Mucosa of rectum (tissue), 2 donors: ENCODE data around the gene HSBP1L1.

Source experiments
- H3K27ac ChIP-seq, 2 donors: one replicate each; pipeline ENCODE4 v1.7.0; 2013; ENCODE audit warnings: inconsistent platforms in 2 of 2, low read depth in 2 of 2, low read length in 2 of 2
- H3K27me3 ChIP-seq, 2 donors: one replicate each; pipeline ENCODE4 v1.7.0; 2013; ENCODE audit warnings: low read length in 2 of 2; ENCODE audit not compliant: control insufficient read depth in 2 of 2, insufficient read depth in 2 of 2
- H3K36me3 ChIP-seq, 2 donors: one replicate each; pipeline ENCODE4 v1.7.0; 2013; ENCODE audit warnings: low read length in 2 of 2; ENCODE audit not compliant: control insufficient read depth in 2 of 2, insufficient read depth in 2 of 2
- H3K4me1 ChIP-seq, 2 donors: one replicate each; pipeline ENCODE4 v1.7.0; 2013; ENCODE audit warnings: low read length in 2 of 2, mild to moderate bottlenecking in 1 of 2; ENCODE audit not compliant: control insufficient read depth in 2 of 2, insufficient read depth in 2 of 2
- H3K4me3 ChIP-seq, 2 donors: one replicate each; pipeline ENCODE4 v1.7.0; 2013; ENCODE audit warnings: low read length in 2 of 2
- H3K9ac ChIP-seq, 2 donors: one replicate each; pipeline ENCODE4 v1.7.0; 2013; ENCODE audit warnings: low read length in 2 of 2, low read depth in 1 of 2, mild to moderate bottlenecking in 1 of 2
- H3K9me3 ChIP-seq, 2 donors: one replicate each; pipeline ENCODE4 v1.7.0; 2013; ENCODE audit warnings: low read length in 2 of 2; ENCODE audit not compliant: control insufficient read depth in 2 of 2
- donor health status: healthy.
- donor health status: Normal muscosa, but diverticular disease.

HSBP1L1 gene

DNA sequence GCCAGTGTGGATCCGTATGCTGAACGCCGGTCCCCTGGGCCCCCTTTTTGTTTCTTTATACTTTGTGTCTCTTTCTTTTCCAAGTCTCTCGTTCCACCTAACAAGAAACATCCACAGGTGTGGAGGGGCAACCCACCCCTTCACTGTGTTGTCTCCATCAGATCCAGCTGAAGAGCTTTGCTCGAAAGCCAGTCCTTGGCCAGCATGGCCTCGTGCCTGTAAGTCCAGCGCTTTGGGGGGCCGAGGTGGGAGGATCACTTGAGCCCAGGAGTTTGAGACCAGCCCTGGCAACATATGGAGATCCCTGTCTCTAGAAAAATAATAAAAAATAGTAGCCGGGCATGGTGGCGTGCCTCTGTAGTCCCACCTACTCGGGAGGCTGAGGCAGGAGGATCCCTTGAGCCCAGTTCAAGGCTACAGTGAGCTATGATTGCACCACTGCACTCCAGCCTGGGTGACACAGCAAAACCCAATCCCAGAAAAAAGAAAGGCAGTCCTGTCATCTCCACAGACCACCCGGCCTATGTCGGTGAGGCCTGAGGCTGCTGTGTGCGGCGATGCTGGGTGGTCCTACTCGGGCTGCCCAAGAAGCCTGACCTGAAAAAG lies 3.4 kb upstream of the HSBP1L1 start:
- no peaks in the 10 kb centered on the region for H3K36me3 ChIP-seq
- no peaks in the 10 kb centered on the region for H3K27me3 ChIP-seq
- H3K4me1 ChIP-seq: peaks cover 31 to 55% of the 10 kb centered on the region in 2 donors
- no peaks in the 10 kb centered on the region for H3K9me3 ChIP-seq
- peak overlapping the region in 1 of 2 donors; percentile 56 for H3K4me3 ChIP-seq
- H3K9ac ChIP-seq: peak overlapping the region; percentile 38 to 70
- H3K27ac ChIP-seq: peak overlapping the region; percentile 72 to 83

DNA sequence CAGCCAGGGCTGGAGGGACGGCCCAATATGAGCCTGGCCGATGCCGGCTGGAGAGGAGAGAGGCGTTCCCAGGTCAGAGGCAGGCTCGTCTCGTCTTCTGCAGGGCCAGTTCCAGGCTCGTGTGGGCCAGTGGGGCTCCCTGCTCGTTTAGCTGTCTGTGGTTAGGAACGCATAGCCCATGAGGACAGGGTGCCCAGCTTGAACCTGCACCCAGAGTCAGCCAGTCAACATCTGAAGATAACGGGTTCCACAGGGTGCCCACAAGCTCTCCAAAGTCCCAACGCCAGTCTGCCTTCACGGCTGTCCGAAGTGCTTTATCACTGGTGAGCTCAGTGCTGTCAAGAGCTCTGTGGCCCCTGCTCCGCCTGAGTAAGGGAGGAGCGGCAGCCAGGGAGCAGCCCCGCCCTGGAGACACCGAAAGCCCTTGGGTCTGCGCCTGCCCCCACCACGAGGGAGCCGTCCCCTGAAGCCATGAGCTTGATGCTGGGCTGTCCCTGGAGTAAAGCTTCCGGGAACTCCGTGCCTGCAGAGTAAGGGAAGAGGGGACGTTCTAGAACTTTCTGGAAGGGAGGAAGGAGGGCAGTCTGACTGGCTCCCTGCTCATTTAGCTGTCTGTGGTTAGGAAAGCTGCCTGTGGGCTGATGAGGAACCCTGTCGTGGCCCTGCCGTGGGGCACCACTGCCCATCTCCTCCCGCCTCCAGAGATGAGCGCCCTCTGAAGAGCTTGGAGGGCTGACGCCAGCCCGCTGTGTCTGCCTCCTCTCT lies 2.7 kb upstream of the HSBP1L1 start:
- H3K27ac ChIP-seq: peak overlapping the region; percentile 72 to 83
- no peaks in the 10 kb centered on the region for H3K36me3 ChIP-seq
- H3K9ac ChIP-seq: peak overlapping the region; percentile 32 to 38
- no peaks in the 10 kb centered on the region for H3K9me3 ChIP-seq
- H3K27me3 ChIP-seq: no peaks in the 10 kb centered on the region
- peak overlapping the region in 1 of 2 donors; percentile 42 for H3K4me3 ChIP-seq
- H3K4me1 ChIP-seq: peaks cover 31 to 58% of the 10 kb centered on the region in 2 donors

DNA sequence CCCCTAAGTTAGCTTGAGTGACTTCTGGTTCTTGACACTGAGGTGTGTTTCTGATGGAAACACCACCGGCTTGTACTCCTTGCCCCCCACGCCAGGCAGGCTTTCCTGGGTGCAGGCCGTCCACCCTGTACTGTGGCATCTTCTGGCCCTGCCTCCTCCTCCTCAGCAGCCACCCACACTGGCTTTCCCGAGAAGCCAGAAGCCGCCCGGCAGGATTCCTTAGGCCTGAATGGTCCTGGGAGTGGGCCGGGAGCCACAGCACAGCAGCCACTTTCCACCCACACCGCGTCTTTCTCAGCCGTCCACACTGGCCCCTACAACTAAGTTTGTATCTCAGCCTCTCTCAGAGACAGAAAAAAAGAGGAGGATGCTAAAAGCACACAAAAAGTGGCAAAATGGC lies 2.1 kb upstream of the HSBP1L1 start:
- H3K27me3 ChIP-seq: no peaks in the 10 kb centered on the region
- H3K27ac ChIP-seq: peak overlapping the region in 1 of 2 donors; percentile 72
- H3K4me1 ChIP-seq: peaks cover 31 to 58% of the 10 kb centered on the region in 2 donors
- peak overlapping the region in 1 of 2 donors; percentile 38 for H3K9ac ChIP-seq
- no peak overlapping the region for H3K4me3 ChIP-seq
- no peaks in the 10 kb centered on the region for H3K9me3 ChIP-seq
- H3K36me3 ChIP-seq: peaks cover 0 to 1% of the 10 kb centered on the region in 2 donors

DNA sequence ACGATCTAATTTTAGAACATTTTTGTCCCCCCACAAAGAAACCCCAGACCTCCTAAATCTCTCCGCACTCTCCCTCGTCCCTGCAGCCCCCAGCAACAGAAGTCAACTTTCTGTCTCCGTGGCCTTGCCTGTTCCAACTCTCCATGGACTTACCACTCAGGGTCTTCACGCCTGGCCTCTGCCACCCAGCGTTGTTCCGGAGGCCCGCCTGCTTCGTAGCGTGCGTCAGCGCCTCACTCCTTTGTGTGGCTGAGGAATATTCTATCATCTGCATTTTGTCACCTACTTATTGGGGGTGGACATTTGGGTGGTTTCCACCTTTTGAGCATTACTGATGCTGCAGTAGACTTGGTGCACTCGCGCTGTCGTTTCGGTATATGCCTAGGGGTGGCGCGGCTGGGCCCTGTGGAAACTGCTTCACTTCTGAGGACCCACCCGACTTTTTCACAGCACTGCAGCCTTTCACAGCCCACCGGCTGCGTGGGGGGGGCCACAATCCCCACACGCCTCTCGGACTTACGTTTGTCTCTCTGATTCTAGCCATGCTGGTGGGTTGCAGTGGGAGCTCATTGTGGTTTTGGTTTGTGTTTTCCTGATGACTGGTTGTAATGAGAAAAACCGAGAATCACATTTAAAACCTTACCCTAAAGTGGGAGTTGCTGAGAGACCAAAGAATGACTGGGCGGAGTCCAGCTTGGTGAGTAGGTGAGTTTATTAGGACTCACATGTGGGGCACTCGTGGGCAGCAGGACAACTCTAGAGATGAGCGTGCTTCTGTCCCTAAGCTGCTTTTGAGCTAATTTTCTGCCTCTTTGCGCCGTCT lies 1.4 kb upstream of the HSBP1L1 start:
- Histone ChIP-seq H3K36me3 (peaks cover 2 to 4% of the 10 kb centered on the region in 2 donors), H3K9ac (peak overlapping the region in 1 of 2 donors; percentile 15), H3K9me3 (no peaks in the 10 kb centered on the region), H3K4me1 (peaks cover 31 to 58% of the 10 kb centered on the region in 2 donors), H3K27me3 (no peaks in the 10 kb centered on the region), H3K27ac (no peak overlapping the region), H3K4me3 (peak overlapping the region in 1 of 2 donors; percentile 14)

DNA sequence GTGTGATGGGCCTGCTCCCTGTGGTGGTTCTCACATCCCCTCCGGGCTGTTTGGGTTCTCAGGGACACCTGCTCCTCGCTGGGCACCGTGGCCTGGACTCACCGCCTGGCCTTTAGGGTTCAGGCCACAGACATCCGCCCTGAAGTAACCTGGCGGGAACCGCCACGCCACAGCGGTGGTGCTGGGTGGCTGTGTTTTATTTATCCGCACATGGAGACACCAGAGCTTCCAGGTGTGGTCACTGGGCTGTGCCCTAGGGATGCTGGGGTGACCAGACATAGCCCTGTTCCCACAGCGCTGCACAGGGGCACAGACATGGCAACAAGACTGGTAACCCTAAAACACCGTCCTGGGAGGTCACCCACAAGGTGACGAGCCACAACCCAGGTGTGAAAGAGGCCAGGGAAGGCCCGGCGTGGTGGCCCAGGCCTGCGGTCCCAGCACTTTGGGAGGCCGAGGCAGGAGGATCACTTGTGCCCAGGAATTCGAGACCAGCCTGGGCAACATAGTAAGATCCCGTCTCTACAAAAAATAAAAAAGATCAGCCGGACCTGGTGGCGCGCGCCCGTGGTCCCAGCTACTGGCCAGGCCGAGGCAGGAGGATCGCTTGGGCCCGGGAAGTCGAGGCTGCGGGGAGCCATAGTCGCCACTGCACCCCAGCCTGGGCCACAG lies 649 bp upstream of the HSBP1L1 start:
- Histone ChIP-seq H3K27ac (peak overlapping the region; percentile 95), H3K27me3 (no peaks in the 10 kb centered on the region), H3K4me1 (peaks cover 31 to 53% of the 10 kb centered on the region in 2 donors), H3K9ac (peak overlapping the region; percentile 72 to 93), H3K4me3 (peak overlapping the region; percentile 71 to 82), H3K9me3 (no peaks in the 10 kb centered on the region), H3K36me3 (peaks cover 2 to 4% of the 10 kb centered on the region in 2 donors)

DNA sequence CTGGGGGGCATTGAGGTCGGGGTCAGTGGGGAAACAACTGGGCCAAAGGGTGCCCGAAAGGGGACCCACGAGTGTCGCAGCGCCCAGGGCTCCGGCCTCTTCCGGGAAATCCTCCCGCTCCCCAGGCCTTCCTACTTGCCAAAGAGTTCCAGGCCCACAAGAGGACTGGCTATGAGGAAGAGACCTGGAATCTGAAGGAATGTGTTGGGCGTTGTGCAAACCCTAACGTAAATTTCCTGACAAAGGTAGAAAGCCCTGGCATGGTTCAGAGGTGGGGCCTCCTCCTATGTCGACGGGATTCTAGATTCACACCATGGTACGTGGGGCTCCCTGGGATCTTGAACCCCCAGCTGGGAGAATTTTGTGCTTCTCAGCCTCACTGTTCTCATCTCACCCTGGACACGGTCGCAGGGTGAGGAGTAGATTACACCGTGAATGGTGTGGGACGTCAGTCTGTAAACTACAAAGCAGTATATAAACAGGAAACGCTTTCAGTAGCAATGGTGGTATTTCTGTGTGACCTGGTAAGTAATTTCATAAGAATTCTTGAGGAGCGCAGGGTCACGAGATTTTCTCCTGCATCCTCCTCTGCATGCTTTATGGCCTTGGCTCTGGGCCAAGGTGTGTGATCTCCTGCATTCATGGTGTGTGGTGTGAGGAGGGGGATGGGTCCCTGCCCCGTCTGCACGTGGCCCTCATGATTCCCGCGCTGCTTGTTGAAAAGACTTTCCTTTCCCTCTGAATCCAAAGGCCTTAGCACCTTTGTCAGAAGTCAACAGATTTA lies 868 bp downstream of the HSBP1L1 start:
- H3K27ac ChIP-seq: peak overlapping the region; percentile 95
- peaks cover 20 to 41% of the 10 kb centered on the region in 2 donors for H3K4me1 ChIP-seq
- H3K36me3 ChIP-seq: peaks cover 9% of the 10 kb centered on the region in 2 donors
- no peaks in the 10 kb centered on the region for H3K27me3 ChIP-seq
- peak overlapping the region; percentile 71 to 82 for H3K4me3 ChIP-seq
- H3K9ac ChIP-seq: peak overlapping the region; percentile 79 to 93
- H3K9me3 ChIP-seq: no peaks in the 10 kb centered on the region

DNA sequence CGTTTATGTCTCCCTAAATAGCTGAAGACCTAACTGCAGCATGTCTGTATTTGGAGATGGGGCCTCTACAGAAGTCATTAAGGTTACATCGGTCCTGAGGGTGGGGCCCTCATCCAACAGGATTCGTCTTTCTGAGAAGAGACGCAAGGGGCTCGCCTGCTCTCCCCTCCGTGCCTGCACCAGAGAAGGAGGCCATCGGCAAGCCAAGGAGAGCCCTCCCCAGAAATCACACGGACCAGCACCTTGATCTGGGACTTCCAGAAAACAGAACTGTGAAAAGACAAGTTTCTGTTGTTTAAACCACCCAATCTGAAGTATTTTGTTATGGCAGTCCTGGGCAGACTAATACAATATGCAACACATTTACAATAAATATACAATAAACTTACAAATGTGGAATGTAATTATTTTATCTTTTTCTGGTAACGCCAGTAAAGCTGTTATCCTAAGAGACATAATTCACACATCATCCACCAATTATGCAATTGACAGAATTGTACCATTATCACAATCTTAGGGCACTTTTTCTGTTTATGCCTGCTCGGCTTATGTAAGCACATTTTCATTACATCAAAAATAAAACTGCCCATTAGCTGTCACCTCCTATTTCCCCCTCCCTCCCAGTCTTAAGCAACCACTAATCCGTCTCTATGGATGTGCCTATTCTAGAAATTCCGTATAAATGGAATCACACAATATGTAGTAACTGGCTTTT lies 6.1 kb downstream of the HSBP1L1 start:
- Histone ChIP-seq H3K9ac (no peak overlapping the region), H3K4me1 (peaks cover 6 to 15% of the 10 kb centered on the region in 2 donors), H3K27ac (no peak overlapping the region), H3K36me3 (peaks cover 29 to 39% of the 10 kb centered on the region in 2 donors), H3K4me3 (no peak overlapping the region), H3K9me3 (no peaks in the 10 kb centered on the region), H3K27me3 (no peaks in the 10 kb centered on the region)

DNA sequence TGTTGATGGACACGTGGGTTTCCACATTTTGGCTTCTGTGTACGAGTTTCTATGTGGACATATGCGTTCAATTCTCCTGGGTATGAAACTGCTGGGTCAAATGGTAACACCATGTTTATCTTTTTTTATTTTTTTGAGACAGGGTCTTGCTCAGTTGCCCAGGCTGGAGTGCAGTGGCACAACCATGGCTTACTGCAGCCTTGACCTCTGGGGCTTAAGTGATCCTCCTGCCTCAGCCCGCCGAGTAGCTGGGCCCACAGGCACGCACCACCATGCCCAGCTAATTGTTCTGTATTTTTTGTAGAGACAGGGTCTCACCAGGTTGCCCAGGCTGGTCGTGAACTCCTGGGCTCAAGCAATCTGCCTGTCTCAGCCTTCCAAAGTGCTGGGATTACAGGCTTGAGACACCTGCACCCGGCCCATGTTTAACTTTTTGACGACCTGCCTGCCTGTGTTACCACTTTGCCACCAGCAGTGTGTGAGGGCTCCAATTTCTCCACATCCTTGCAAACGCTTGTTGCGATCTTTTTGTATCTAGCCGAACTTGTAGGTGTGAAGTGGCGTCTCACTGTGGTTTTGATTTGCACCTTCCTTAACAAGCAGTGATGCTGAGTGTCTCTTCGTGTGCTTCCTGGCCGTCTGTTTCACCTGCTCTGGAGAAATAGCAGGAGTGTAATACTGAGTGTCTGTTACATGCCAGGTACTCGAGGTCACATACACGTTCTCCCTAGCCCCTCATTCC lies 6.9 kb downstream of the HSBP1L1 start:
- no peaks in the 10 kb centered on the region for H3K9me3 ChIP-seq
- peaks cover 6 to 14% of the 10 kb centered on the region in 2 donors for H3K4me1 ChIP-seq
- no peak overlapping the region for H3K27ac ChIP-seq
- no peak overlapping the region for H3K4me3 ChIP-seq
- peaks cover 29 to 39% of the 10 kb centered on the region in 2 donors for H3K36me3 ChIP-seq
- H3K9ac ChIP-seq: no peak overlapping the region
- no peaks in the 10 kb centered on the region for H3K27me3 ChIP-seq
